ENCODE data around the gene RAB11A.

Gene RAB11A

DNA sequence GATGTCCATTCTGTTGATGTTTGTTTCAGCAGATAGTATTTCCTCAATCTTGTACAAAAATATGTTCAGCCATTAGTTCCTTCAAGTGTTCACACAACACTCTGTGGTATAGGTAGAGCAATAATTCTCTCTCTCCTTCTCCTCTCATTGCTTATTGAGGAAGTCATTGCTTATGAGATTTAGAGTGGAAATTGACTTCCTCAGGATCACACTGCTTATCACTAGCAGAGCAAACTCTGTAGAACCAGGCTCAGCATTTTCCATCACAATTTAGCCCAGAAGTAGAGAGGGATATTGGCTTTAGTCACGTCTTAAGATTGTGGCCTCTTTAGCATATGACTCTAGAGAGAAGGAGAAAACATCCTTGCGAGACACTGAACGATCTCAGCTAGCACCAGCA is 31.2 kb downstream of the RAB11A start:
- Histone ChIP-seq H3K4me1 (no peaks in the 10 kb centered on the region), H3K36me3 (peaks cover 27 to 73% (median 67%) of the 10 kb centered on the region in 3 donors), H3K27ac (no peak overlapping the region), H3K27me3 (no peaks in the 10 kb centered on the region), H3K4me3 (no peak overlapping the region), H3K9me3 (no peaks in the 10 kb centered on the region)
- TF ChIP-seq, protein P1, sequence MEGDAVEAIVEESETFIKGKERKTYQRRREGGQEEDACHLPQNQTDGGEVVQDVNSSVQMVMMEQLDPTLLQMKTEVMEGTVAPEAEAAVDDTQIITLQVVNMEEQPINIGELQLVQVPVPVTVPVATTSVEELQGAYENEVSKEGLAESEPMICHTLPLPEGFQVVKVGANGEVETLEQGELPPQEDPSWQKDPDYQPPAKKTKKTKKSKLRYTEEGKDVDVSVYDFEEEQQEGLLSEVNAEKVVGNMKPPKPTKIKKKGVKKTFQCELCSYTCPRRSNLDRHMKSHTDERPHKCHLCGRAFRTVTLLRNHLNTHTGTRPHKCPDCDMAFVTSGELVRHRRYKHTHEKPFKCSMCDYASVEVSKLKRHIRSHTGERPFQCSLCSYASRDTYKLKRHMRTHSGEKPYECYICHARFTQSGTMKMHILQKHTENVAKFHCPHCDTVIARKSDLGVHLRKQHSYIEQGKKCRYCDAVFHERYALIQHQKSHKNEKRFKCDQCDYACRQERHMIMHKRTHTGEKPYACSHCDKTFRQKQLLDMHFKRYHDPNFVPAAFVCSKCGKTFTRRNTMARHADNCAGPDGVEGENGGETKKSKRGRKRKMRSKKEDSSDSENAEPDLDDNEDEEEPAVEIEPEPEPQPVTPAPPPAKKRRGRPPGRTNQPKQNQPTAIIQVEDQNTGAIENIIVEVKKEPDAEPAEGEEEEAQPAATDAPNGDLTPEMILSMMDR (IDR thresholded peaks at IDR 0.05) = no peak
- DNase-seq = no peak
- intact Hi-C loops (cut with DNase I; ENCODE audit: low total_unique reads) = no loop called here

DNA sequence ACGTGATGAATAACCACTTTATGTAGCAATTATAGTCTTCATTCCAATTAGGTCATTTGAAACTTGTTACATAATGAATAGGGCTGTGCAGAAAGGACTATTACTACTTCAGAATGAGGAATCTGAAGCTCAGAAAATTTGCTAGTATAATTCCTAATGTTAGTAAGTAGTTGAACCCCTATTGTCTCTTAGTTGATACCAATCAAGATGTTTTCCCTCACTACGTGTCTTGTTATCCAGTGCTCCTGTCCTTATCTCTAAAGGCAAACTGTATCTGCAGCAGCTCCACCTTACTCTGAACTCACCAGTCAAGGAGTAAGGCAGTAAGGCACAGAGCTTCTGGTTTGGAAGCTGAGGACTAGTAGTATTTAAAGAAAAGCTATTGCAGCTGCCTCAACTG is 32.0 kb downstream of the RAB11A start:
- intact Hi-C loops (cut with DNase I; ENCODE audit: low total_unique reads) = no loop called here
- no peak overlapping the region for H3K27ac ChIP-seq
- H3K4me1 ChIP-seq = no peaks in the 10 kb centered on the region
- no peaks in the 10 kb centered on the region for H3K27me3 ChIP-seq
- H3K36me3 ChIP-seq = peaks cover 27 to 70% (median 70%) of the 10 kb centered on the region in 3 donors
- DNase-seq = no peak
- no peak overlapping the region for H3K4me3 ChIP-seq
- TF ChIP-seq, protein P1 (IDR thresholded peaks at IDR 0.05) = no peak
- H3K9me3 ChIP-seq = no peaks in the 10 kb centered on the region

DNA sequence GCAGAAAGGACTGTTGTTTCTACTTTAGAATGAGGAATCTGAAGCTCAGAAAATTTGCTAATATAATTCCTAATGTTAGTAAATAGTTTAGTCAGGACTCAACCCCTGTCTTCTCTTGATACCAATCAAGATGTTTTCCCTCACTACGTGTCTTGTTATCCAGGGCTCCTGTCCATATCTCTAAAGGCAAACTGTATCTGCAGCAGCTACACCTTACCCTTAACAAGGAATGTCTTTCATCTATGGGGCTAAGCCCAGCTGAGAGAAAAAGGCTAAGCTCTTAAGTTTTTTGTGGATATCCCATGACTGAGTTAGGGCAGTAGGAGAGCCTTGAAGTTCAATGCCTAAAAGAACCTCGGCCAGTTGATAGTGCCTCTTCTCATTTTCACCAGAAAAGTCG is 32.5 kb downstream of the RAB11A start:
- TF ChIP-seq, protein P1 (IDR thresholded peaks at IDR 0.05) = no peak
- H3K27me3 ChIP-seq = no peaks in the 10 kb centered on the region
- H3K4me1 ChIP-seq = no peaks in the 10 kb centered on the region
- no peak overlapping the region for H3K27ac ChIP-seq
- no peak for DNase-seq
- H3K4me3 ChIP-seq = no peak overlapping the region
- H3K9me3 ChIP-seq = no peaks in the 10 kb centered on the region
- intact Hi-C loops (cut with DNase I; ENCODE audit: low total_unique reads) = no loop called here
- peaks cover 24 to 70% (median 65%) of the 10 kb centered on the region in 3 donors for H3K36me3 ChIP-seq

DNA sequence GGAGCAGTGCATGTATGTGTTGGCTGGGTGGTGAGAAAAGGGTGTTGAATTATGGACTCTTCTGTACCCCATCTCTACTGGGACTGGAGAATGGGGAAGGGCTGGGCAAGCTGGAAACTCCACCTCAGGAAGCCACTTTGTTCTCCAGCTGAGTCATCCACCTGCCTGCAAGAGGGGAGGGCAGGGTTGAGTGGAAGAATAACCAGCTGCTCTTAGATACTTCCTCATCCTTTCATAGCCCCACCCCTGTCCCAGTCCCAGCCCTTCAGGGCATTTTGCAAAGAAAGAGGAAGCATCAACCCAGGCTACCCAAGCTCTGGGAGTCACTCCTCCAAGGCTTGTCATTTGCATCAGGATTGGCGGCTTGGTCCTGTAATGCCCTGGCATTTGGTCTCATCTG is 33.1 kb downstream of the RAB11A start:
- H3K27ac ChIP-seq = no peak overlapping the region
- H3K27me3 ChIP-seq = no peaks in the 10 kb centered on the region
- H3K4me1 ChIP-seq = no peaks in the 10 kb centered on the region
- no peak overlapping the region for H3K4me3 ChIP-seq
- intact Hi-C loops (cut with DNase I; ENCODE audit: low total_unique reads) = no loop called here
- no peaks in the 10 kb centered on the region for H3K9me3 ChIP-seq
- TF ChIP-seq, protein P1 (IDR thresholded peaks at IDR 0.05) = no peak
- H3K36me3 ChIP-seq = peaks cover 20 to 73% (median 62%) of the 10 kb centered on the region in 3 donors
- peak in 1 of 2 donors; percentile 68 for DNase-seq

DNA sequence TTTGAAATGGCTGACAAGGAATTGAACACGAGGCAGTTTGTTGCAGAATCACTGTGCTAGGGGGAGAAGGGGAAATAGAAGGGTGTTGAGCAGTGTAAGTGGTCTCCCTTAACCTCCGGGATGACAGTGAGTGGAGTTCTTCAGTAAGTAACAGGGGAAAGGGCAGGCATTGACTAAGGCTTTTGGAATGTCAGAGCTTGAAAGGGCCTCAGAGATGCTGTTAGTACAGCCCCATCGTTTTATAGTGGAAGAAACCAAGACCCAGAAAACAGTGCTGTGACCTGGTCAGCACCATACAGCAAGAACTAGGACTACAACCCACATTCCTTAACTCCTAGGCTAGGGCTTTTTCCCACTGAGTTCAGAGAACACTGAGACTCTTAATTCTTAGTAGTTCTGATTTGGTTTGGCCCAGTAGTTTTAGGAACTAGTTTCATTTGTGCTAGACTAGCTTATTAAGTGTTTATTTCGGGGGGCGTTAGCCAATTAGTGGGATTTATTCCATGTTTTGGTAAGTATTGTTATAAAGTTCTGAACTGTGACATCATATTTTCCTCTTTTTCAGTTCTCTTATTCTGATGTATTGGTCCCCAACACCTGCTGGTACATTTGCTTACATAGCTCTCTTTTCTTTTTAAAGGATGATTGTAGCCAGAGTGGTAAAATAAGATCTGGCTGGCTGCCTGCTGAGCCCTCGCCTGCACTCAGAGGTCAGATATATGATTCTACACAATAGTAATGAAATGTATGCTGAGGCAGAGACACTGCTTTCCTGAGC is 34.2 kb downstream of the RAB11A start:
- Histone ChIP-seq H3K9me3 (no peaks in the 10 kb centered on the region), H3K4me3 (no peak overlapping the region), H3K36me3 (peaks cover 20 to 72% (median 69%) of the 10 kb centered on the region in 3 donors), H3K27me3 (no peaks in the 10 kb centered on the region), H3K27ac (no peak overlapping the region), H3K4me1 (no peaks in the 10 kb centered on the region)
- no peak for DNase-seq
- TF ChIP-seq, protein P1 (IDR thresholded peaks at IDR 0.05) = no peak
- intact Hi-C loops (cut with DNase I; ENCODE audit: low total_unique reads) = no loop called here

All from tibial artery (tissue), 4 donors.